Measurements from ENCODE around the gene PRICKLE2. TPM values are rescaled to one million over a fixed set of nuclear protein-coding genes. Genes with fewer than 3 reads are reported as not detected.
A peak's percentile ranks its signal among the peaks of the same experiment; 100 is the strongest.

The PRICKLE2 gene
- total RNA-seq, 1 experiment from 2014 or later = 3.2 TPM

DNA sequence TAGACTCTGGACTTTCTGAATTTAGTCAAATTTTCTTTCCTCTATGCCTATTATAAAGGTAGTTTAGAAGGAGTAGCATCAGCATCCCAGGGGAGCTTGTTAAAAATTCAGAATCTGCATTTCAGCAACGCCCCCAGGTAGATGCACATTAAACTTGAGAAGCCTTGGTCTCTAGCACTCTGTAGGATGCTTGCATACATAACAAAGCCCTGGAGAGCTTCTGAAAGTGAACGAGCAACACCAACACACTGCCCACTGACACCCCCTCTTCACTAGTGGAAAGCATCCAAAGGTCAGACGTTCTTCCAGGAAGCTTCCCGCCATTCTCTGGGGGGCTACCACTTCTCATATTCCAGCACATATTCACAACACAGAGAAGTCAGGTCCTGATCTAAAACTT, 6.5 kb downstream of the PRICKLE2 start:
- no peaks in the 10 kb centered on the region for H3K79me2 ChIP-seq (ENCODE audit: insufficient read depth, low read length)
- peaks cover 71 to 85% of the 10 kb centered on the region in 2 experiments for H3K4me1 Mint-ChIP-seq
- no peak overlapping the region for H3K56ac ChIP-seq (ENCODE audit: insufficient read length, low read depth, low read length)
- no peak overlapping the region for H3K23ac ChIP-seq (ENCODE audit: insufficient read length, low read depth, low read length)
- H4K91ac ChIP-seq (ENCODE audit: insufficient read length, low read depth, low read length) = no peak overlapping the region
- no peak overlapping the region for H4K8ac ChIP-seq (replicated peaks; ENCODE audit: insufficient read length, low read depth, low read length)
- no peak overlapping the region for H3T11ph ChIP-seq (ENCODE audit: low read length)
- no peak overlapping the region for H2BK12ac ChIP-seq (ENCODE audit: insufficient read length, low read depth, low read length)
- no peak overlapping the region for H2BK5ac ChIP-seq (ENCODE audit: insufficient read length, low read length)
- H2BK120ac ChIP-seq (ENCODE audit: low read depth, low read length, poor library complexity, severe bottlenecking) = no peak overlapping the region
- H2BK15ac ChIP-seq (ENCODE audit: low read depth, low read length) = no peak overlapping the region
- H3K23me2 ChIP-seq (ENCODE audit: insufficient read length, low read depth, low read length, poor library complexity, severe bottlenecking) = no peaks in the 10 kb centered on the region
- no peak overlapping the region for H3K9ac ChIP-seq (ENCODE audit: extremely low read depth, insufficient read length, low read length)
- WGBS (ENCODE audit: extremely low coverage, insufficient read length, low lambda C conversion rate) = no CpG with 5 or more reads among the region's 4 CpGs
- H3K9me3 Mint-ChIP-seq = no peaks in the 10 kb centered on the region
- no peak overlapping the region for H3K27ac ChIP-seq (ENCODE audit: insufficient read length, low read depth, low read length)
- DNase-seq = no peak
- no peak for TF ChIP-seq CTCF (conservative IDR thresholded peaks at IDR 0.05)
- no peaks in the 10 kb centered on the region for H4K20me1 ChIP-seq (ENCODE audit: control insufficient read depth, insufficient read depth, insufficient read length)
- H3K4ac ChIP-seq (ENCODE audit: low read depth, low read length) = no peak overlapping the region
- H3K14ac ChIP-seq (ENCODE audit: insufficient read depth, low read length) = no peak overlapping the region
- H3K9me3 ChIP-seq (ENCODE audit: control insufficient read depth, low read depth, low read length) = no peaks in the 10 kb centered on the region
- H3K27ac Mint-ChIP-seq = no peak overlapping the region; a peak in 1 of 7 replicates
- H2AK5ac ChIP-seq (ENCODE audit: insufficient read length, low read length) = no peak overlapping the region
- no peaks in the 10 kb centered on the region for H3K79me1 ChIP-seq (ENCODE audit: insufficient read depth, low read depth, low read length, poor library complexity, severe bottlenecking)
- no peak overlapping the region for H2AFZ ChIP-seq (ENCODE audit: low read length)
- H2BK20ac ChIP-seq (ENCODE audit: low read depth, low read length, poor library complexity, severe bottlenecking) = no peak overlapping the region
- H3K27me3 ChIP-seq (ENCODE audit: insufficient read depth, low read length) = peaks cover 9% of the 10 kb centered on the region; the same call in 1 of the 2 replicates
- H3K27me3 Mint-ChIP-seq (ENCODE audit: low read depth) = peaks cover 73% of the 10 kb centered on the region
- H3K18ac ChIP-seq (ENCODE audit: insufficient read length, low read depth, low read length) = no peak overlapping the region
- no peak overlapping the region for H4K5ac ChIP-seq (ENCODE audit: insufficient read length, low read depth, low read length)
- H3K4me2 ChIP-seq (ENCODE audit: insufficient read depth, insufficient read length, low read length) = no peak overlapping the region
- no peaks in the 10 kb centered on the region for H3K36me3 Mint-ChIP-seq (ENCODE audit: insufficient read depth in 1 of 3, low read depth in 3 of 3)
- peak overlapping the region in 1 of 2 experiments; percentile 39; a peak in 1 of 5 replicates for H3K4me3 Mint-ChIP-seq
- H3K4me1 ChIP-seq (ENCODE audit: insufficient read depth, low read length) = peaks cover 10% of the 10 kb centered on the region
